ENCODE data around the gene AFP. TPM values are rescaled to one million over a fixed set of nuclear protein-coding genes. Genes with fewer than 3 reads are reported as not detected.

Gene AFP
- total and polyA plus RNA-seq, 2 donors (not counting 1 experiment from before 2014, with no cell fraction given), result not detected

- Histone ChIP-seq H2AFZ (ENCODE audit: insufficient read depth, low read depth, low read length, poor library complexity, severe bottlenecking) (no peak overlapping the region), H3K9ac (ENCODE audit: low read length) (no peak overlapping the region), H3K4me3 (ENCODE audit: control extremely low read depth in 1 of 5, extremely low read depth in 1 of 5, insufficient read depth in 1 of 5, low read depth in 2 of 5, low read length in 4 of 5) (no peak overlapping the region), H3K4me1 (ENCODE audit: control insufficient read depth in 2 of 2, insufficient read depth in 2 of 2, low read length in 2 of 2) (no peaks in the 10 kb centered on the region), H3K79me2 (ENCODE audit: control insufficient read depth, insufficient read depth, low read length) (no peaks in the 10 kb centered on the region), H3K27ac (ENCODE audit: low read length in 2 of 2) (no peak overlapping the region), H3K9me3 (ENCODE audit: control extremely low read depth in 1 of 3, control insufficient read depth in 2 of 3, insufficient read depth in 1 of 3, low read length in 2 of 3) (no peaks in the 10 kb centered on the region), H4K20me1 (ENCODE audit: control insufficient read depth, insufficient read depth, low read length, poor library complexity, severe bottlenecking) (no peaks in the 10 kb centered on the region), H3K4me2 (replicated peaks; ENCODE audit: low read depth, low read length, poor library complexity, severe bottlenecking) (no peak overlapping the region), H3K27me3 (replicated peaks in 1 of 4; ENCODE audit: control extremely low read depth in 1 of 4, control insufficient read depth in 3 of 4, insufficient read depth in 4 of 4, low read length in 3 of 4) (peaks cover 0 to 3% (median 0%) of the 10 kb centered on the region in 4 experiments), H3K36me3 (replicated peaks in 1 of 2; ENCODE audit: control extremely low read depth in 1 of 2, control insufficient read depth in 1 of 2, extremely low read depth in 1 of 2, insufficient read depth in 2 of 2, low read length in 1 of 2) (no peaks in the 10 kb centered on the region)
- ChIA-PET CTCF (no interaction called here), POLR2A (no interaction called here)
- DNase-seq, result no peak
- intact Hi-C loops (cut with micrococcal nuclease), result no loop called here
- H3K4me1 Mint-ChIP-seq, result no peaks in the 10 kb centered on the region
- no peak overlapping the region for H3K27ac Mint-ChIP-seq
- TF ChIP-seq CTCF (IDR thresholded peaks at IDR 0.05) (no peak), EZH2 (IDR thresholded peaks at IDR 0.05; ENCODE audit: borderline replicate concordance, insufficient read depth, low read depth, low read length, poor library complexity, severe bottlenecking) (no peak)
- no peaks in the 10 kb centered on the region for H3K27me3 Mint-ChIP-seq
- no CpG with 5 or more reads among the region's 2 CpGs for WGBS (ENCODE audit: insufficient coverage)
- no peak overlapping the region for H3K4me3 Mint-ChIP-seq
- ATAC-seq (ENCODE audit: low read depth), result no peak
- H3K9me3 Mint-ChIP-seq (ENCODE audit: insufficient read depth), result no peaks in the 10 kb centered on the region
Measured at GRCh38 chr4:73415807-73416238, 20.2 kb upstream of the AFP start.

DNA sequence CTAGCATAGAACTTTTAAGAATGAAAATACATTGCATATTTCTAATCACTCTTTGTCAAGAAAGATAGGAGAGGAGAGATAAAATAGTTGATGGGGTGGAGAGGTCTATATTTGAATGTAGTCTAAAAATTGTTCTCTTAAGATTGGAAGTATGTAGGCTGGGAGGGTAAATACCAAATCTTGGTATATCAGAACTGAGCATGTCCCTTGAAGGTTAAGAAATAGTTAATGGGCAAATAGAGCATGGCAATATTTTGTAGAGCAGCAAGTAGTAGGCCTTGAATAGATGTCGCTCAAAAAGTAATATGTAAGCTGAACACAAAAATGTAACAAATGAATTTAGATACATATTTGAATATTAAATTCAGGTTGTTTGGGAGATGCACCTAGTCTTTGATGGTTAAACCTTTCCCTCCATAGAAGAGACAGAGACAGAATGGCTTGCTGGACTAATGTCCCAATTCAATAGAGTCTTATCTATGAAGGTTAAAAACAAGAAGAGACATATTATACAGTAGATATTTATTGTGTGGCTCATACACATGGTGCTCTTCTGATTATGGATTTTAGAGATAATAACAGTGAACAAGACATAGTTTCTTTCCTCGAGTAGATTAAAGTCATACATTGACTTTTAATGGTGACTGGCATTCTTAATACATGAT, 19.5 kb upstream of the AFP start:
- Histone ChIP-seq H3K4me2 (replicated peaks; ENCODE audit: low read depth, low read length, poor library complexity, severe bottlenecking) (no peak overlapping the region), H3K36me3 (replicated peaks in 1 of 2; ENCODE audit: control extremely low read depth in 1 of 2, control insufficient read depth in 1 of 2, extremely low read depth in 1 of 2, insufficient read depth in 2 of 2, low read length in 1 of 2) (no peaks in the 10 kb centered on the region), H3K79me2 (ENCODE audit: control insufficient read depth, insufficient read depth, low read length) (no peaks in the 10 kb centered on the region), H3K9ac (ENCODE audit: low read length) (no peak overlapping the region), H3K9me3 (ENCODE audit: control extremely low read depth in 1 of 3, control insufficient read depth in 2 of 3, insufficient read depth in 1 of 3, low read length in 2 of 3) (no peaks in the 10 kb centered on the region), H4K20me1 (ENCODE audit: control insufficient read depth, insufficient read depth, low read length, poor library complexity, severe bottlenecking) (no peaks in the 10 kb centered on the region), H3K27ac (ENCODE audit: low read length in 2 of 2) (no peak overlapping the region), H3K4me1 (ENCODE audit: control insufficient read depth in 2 of 2, insufficient read depth in 2 of 2, low read length in 2 of 2) (no peaks in the 10 kb centered on the region), H3K27me3 (replicated peaks in 1 of 4; ENCODE audit: control extremely low read depth in 1 of 4, control insufficient read depth in 3 of 4, insufficient read depth in 4 of 4, low read length in 3 of 4) (peaks cover 0 to 3% (median 0%) of the 10 kb centered on the region in 4 experiments), H2AFZ (ENCODE audit: insufficient read depth, low read depth, low read length, poor library complexity, severe bottlenecking) (no peak overlapping the region), H3K4me3 (ENCODE audit: control extremely low read depth in 1 of 5, extremely low read depth in 1 of 5, insufficient read depth in 1 of 5, low read depth in 2 of 5, low read length in 4 of 5) (no peak overlapping the region)
- Mint-ChIP-seq H3K27ac (no peak overlapping the region), H3K4me1 (no peaks in the 10 kb centered on the region), H3K9me3 (ENCODE audit: insufficient read depth) (no peaks in the 10 kb centered on the region), H3K4me3 (no peak overlapping the region), H3K27me3 (peaks cover 2% of the 10 kb centered on the region)
- no CpG with 5 or more reads among the region's 2 CpGs for WGBS (ENCODE audit: insufficient coverage)
- ChIA-PET POLR2A (no interaction called here), CTCF (no interaction called here)
- no peak for TF ChIP-seq EZH2 (IDR thresholded peaks at IDR 0.05; ENCODE audit: borderline replicate concordance, insufficient read depth, low read depth, low read length, poor library complexity, severe bottlenecking)
- TF ChIP-seq CTCF (IDR thresholded peaks at IDR 0.05), result no peak
- ATAC-seq (ENCODE audit: low read depth) (no peak), DNase-seq (no peak)
- intact Hi-C loops (cut with micrococcal nuclease), result no loop called here
